ENCODE results near the gene KCNB1. TPM values are rescaled to one million over a fixed set of nuclear protein-coding genes. Genes with fewer than 3 reads are reported as not detected.

The KCNB1 gene
- total and polyA plus RNA-seq, 2 of the 4 experiments (the other 2 are of a cell fraction) = 0.05 TPM; not detected in 1

- Histone ChIP-seq H4K5ac (ENCODE audit: low read depth, low read length) (no peak overlapping the region), H3K79me1 (ENCODE audit: low read depth in 1 of 2, low read length in 2 of 2) (no peaks in the 10 kb centered on the region), H3K4me1 (ENCODE audit: control insufficient read depth, insufficient read depth, low read length) (no peaks in the 10 kb centered on the region), H3K27ac (ENCODE audit: insufficient read depth, low read length) (no peak overlapping the region), H3K4ac (ENCODE audit: low read depth, low read length) (no peak overlapping the region), H4K8ac (ENCODE audit: low read depth in 2 of 2, low read length in 2 of 2) (no peak overlapping the region), H2BK5ac (ENCODE audit: low read depth, low read length, poor library complexity, severe bottlenecking) (no peak overlapping the region), H4K20me1 (ENCODE audit: insufficient read depth, low read length) (no peaks in the 10 kb centered on the region), H2BK15ac (ENCODE audit: low read depth, low read length) (no peak overlapping the region), H3K9me1 (ENCODE audit: insufficient read depth, low read length) (no peaks in the 10 kb centered on the region), H3K4me3 (ENCODE audit: insufficient read depth, low read depth, low read length) (no peak overlapping the region), H3K56ac (ENCODE audit: extremely low read depth, insufficient read depth, low read length) (no peak overlapping the region), H3K18ac (ENCODE audit: low read depth, low read length) (no peak overlapping the region), H2AFZ (replicated peaks; ENCODE audit: low read length, poor library complexity) (no peak overlapping the region), H3K9ac (ENCODE audit: low read depth, low read length) (no peak overlapping the region), H2AK9ac (replicated peaks; ENCODE audit: low read depth, low read length, poor library complexity) (no peak overlapping the region), H4K91ac (ENCODE audit: insufficient read depth, low read depth, low read length) (no peak overlapping the region), H3K9me3 (ENCODE audit: control insufficient read depth, insufficient read depth, low read length) (0 out of 2 replicates have a peak, but pooled peaks cover 3% of the 10 kb centered on the region), H2BK20ac (ENCODE audit: low read depth, low read length) (no peak overlapping the region), H3K4me2 (ENCODE audit: low read depth, low read length) (no peak overlapping the region), H3K14ac (replicated peaks; ENCODE audit: low read depth, low read length) (no peak overlapping the region), H2BK120ac (ENCODE audit: low read depth, low read length) (no peak overlapping the region), H3K36me3 (ENCODE audit: control insufficient read depth, insufficient read depth, low read length) (peaks cover 5% of the 10 kb centered on the region), H2AK5ac (ENCODE audit: low read depth, low read length) (no peak overlapping the region), H3K23ac (ENCODE audit: low read depth, low read length) (no peak overlapping the region), H3K27me3 (ENCODE audit: control insufficient read depth, insufficient read depth, low read length) (peaks cover 1% of the 10 kb centered on the region)
- intact Hi-C loops (cut with micrococcal nuclease) = no loop called here
- ATAC-seq (ENCODE audit: low read depth) (no peak), DNase-seq (no peak)
- in situ Hi-C loops (cut with MboI; ENCODE audit: low sequenced_read_pairs) = no loop called here
- ChIA-PET CTCF (no interaction called here), POLR2A (ENCODE audit: unreplicated experiment) (no interaction called here)
- TF ChIP-seq, protein P1, sequence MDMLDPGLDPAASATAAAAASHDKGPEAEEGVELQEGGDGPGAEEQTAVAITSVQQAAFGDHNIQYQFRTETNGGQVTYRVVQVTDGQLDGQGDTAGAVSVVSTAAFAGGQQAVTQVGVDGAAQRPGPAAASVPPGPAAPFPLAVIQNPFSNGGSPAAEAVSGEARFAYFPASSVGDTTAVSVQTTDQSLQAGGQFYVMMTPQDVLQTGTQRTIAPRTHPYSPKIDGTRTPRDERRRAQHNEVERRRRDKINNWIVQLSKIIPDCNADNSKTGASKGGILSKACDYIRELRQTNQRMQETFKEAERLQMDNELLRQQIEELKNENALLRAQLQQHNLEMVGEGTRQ (IDR thresholded peaks at IDR 0.05; ENCODE audit: low read depth, low read length) = no peak
- TF ChIP-seq MAZ (IDR thresholded peaks at IDR 0.05; ENCODE audit: borderline replicate concordance, low read depth, low read length) (no peak), BHLHE40 (IDR thresholded peaks at IDR 0.05; ENCODE audit: low read depth, low read length) (no peak)
- BruUV-seq (replicated peaks) = no TSS peak
- no CpG with 5 or more reads among the region's 2 CpGs for WGBS, 2 experiments (ENCODE audit: extremely low coverage in 2 of 2, insufficient read length in 1 of 2)
- dilution Hi-C loops (cut with HindIII; ENCODE audit: low sequenced_read_pairs, unreplicated experiment) = no loop called here
These were observed 44.1 kb upstream of the KCNB1 start for GRCh38 chr20:49526568-49526967.

All from IMR-90 (cell line).